Endothelial cell (in vitro differentiated cells): ENCODE data around the gene TGFBR3. TPM values are rescaled to one million over a fixed set of nuclear protein-coding genes. Genes with fewer than 3 reads are reported as not detected.

ENCODE experiments used
- DNase-seq: peaks from one replicate; pipeline ENCODE4 v3.0.0; 2021; ENCODE audit warnings: low spot score
- H3K27ac Mint-ChIP-seq: one replicate; pipeline ENCODE4 v1.8.0; 2021; ENCODE audit warnings: mixed read lengths, inconsistent platforms; ENCODE audit not compliant: unreplicated experiment
- H3K27me3 Mint-ChIP-seq: one replicate; pipeline ENCODE4 v1.8.0; 2021; ENCODE audit warnings: mild to moderate bottlenecking, moderate library complexity, mixed read lengths, inconsistent platforms; ENCODE audit not compliant: unreplicated experiment
- H3K36me3 Mint-ChIP-seq: one replicate; pipeline ENCODE4 v1.8.0; 2021; ENCODE audit warnings: mild to moderate bottlenecking, low read depth, mixed read lengths, inconsistent platforms; ENCODE audit not compliant: unreplicated experiment
- H3K4me1 Mint-ChIP-seq: one replicate; pipeline ENCODE4 v1.8.0; 2021; ENCODE audit warnings: mild to moderate bottlenecking, mixed read lengths, inconsistent platforms; ENCODE audit not compliant: unreplicated experiment
- H3K4me3 Mint-ChIP-seq: one replicate; pipeline ENCODE4 v1.8.0; 2021; ENCODE audit warnings: mild to moderate bottlenecking, mixed read lengths, inconsistent platforms; ENCODE audit not compliant: unreplicated experiment
- H3K9me3 Mint-ChIP-seq: one replicate; pipeline ENCODE4 v1.8.0; 2021; ENCODE audit warnings: mixed read lengths, inconsistent platforms; ENCODE audit not compliant: unreplicated experiment
- total RNA-seq: library from RNA; stranded (reverse); fragmentation: NEBNext Ultra II Directional; extraction: Animal tissue kit (Norgen Biotek cat#: 25700); gene quantifications from one replicate; pipeline ENCODE4 v1.2.1, GENCODE V29; 2021; ENCODE audit not compliant: unreplicated experiment
- TF ChIP-seq, protein P1 (sequence below): fragments of 200-600 bp; sonication (generic); IDR thresholded peaks from one replicate; pipeline ENCODE4 v1.5.0; 2021; ENCODE audit warnings: antibody characterized with exemption; ENCODE audit not compliant: unreplicated experiment

Gene TGFBR3
- total RNA-seq, 1 donor from 2014 or later = 39.2 TPM

DNA sequence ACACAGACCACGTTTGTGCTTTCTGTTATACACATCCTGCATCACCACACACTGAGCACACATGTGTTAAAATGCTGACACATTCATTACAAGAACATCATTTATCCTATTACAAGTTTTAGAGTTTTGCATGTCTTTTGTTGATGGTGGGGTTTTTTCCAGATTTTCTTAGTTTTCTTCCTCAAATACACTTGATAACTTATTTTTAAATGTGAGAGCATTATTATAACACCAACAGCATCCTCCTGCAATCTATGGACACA, 67.3 kb downstream of the TGFBR3 start:
- DNase-seq = no peak
- TF ChIP-seq, protein P1, sequence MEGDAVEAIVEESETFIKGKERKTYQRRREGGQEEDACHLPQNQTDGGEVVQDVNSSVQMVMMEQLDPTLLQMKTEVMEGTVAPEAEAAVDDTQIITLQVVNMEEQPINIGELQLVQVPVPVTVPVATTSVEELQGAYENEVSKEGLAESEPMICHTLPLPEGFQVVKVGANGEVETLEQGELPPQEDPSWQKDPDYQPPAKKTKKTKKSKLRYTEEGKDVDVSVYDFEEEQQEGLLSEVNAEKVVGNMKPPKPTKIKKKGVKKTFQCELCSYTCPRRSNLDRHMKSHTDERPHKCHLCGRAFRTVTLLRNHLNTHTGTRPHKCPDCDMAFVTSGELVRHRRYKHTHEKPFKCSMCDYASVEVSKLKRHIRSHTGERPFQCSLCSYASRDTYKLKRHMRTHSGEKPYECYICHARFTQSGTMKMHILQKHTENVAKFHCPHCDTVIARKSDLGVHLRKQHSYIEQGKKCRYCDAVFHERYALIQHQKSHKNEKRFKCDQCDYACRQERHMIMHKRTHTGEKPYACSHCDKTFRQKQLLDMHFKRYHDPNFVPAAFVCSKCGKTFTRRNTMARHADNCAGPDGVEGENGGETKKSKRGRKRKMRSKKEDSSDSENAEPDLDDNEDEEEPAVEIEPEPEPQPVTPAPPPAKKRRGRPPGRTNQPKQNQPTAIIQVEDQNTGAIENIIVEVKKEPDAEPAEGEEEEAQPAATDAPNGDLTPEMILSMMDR = no peak
- H3K27ac Mint-ChIP-seq = peak overlapping the region; percentile 80
- H3K36me3 Mint-ChIP-seq = no peaks in the 10 kb centered on the region
- peak overlapping the region; percentile 32 for H3K4me3 Mint-ChIP-seq
- no peaks in the 10 kb centered on the region for H3K9me3 Mint-ChIP-seq
- H3K4me1 Mint-ChIP-seq = peaks cover 34% of the 10 kb centered on the region
- H3K27me3 Mint-ChIP-seq = no peaks in the 10 kb centered on the region

DNA sequence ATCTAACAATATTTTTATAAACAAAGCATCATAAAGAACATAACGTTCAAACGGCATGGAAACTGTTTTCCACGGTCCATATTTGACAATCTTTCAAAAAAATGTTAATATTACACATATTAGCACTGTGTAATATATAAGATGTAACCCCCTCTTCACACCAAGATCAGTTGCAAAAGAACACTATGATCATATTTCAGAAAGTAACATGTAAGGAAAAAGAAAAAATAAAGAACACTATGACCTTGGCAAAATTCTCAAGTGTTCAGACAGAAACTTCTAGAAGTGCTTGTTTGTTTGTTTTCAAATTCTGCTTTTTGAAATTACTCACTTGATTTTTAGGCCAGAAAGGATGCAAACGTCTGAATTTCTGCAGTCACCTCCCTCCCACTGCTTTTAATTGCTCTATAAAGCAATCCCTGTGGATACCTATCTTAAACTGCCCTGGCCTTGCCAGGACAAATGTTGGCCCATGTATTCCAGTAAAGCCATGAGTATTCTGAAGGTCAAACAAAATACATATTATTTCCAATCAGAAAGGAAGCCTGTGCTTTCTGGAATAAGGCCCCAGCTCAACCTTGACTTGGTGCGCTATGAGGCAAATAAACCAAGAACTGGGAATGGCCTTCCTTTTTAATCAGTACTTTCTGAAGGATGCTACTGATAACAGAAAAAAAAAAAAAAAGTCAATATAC, 68.6 kb downstream of the TGFBR3 start:
- no peak overlapping the region for H3K4me3 Mint-ChIP-seq
- H3K27me3 Mint-ChIP-seq = no peaks in the 10 kb centered on the region
- no peak overlapping the region for H3K27ac Mint-ChIP-seq
- no peaks in the 10 kb centered on the region for H3K9me3 Mint-ChIP-seq
- H3K4me1 Mint-ChIP-seq = peaks cover 34% of the 10 kb centered on the region
- TF ChIP-seq, protein P1 = no peak
- no peak for DNase-seq
- H3K36me3 Mint-ChIP-seq = no peaks in the 10 kb centered on the region

DNA sequence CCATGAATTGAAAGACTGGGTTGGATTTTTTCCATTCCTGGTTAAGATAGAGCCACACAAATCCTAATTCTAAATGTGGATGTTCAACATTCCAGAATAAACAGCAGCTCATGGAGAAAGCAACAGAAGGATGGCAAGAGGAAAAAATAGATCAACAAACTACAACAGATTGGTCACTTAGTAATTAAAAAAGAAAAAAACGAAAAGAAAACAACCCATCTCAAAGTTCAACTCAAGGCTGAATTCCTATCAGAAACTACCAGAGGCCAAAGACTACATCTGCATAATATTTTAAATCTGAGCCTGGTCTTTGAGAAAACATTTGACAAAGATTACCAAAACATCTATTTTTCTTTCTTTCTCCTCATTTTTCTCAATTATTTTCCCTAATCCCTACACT, 69.9 kb downstream of the TGFBR3 start:
- no peak overlapping the region for H3K4me3 Mint-ChIP-seq
- no peak overlapping the region for H3K27ac Mint-ChIP-seq

DNA sequence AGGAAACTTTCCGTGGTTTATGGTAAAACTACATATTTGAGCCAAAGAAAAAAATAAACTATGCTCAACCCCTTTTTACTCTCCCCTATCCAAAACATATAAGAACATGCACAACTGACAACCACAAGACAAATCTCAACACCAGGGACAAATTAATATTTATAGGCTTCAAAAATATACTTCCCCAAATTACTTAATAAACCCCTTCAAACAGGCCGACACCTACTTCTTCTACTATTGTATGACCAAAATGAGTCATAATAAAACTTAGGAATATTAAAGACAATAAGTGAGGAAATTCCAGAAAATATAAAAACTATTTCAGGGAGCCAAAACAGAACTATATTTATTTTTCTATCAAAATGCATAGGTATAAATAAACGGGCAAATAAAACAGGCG, 71.5 kb downstream of the TGFBR3 start:
- Mint-ChIP-seq H3K9me3 (no peaks in the 10 kb centered on the region), H3K36me3 (no peaks in the 10 kb centered on the region), H3K27me3 (no peaks in the 10 kb centered on the region), H3K4me3 (no peak overlapping the region), H3K27ac (no peak overlapping the region), H3K4me1 (peaks cover 23% of the 10 kb centered on the region)
- TF ChIP-seq, protein P1 = no peak
- DNase-seq = no peak

More for the DNA sequence above, 69.9 kb downstream of the TGFBR3 start:
- DNase-seq = no peak
- H3K4me1 Mint-ChIP-seq = peaks cover 29% of the 10 kb centered on the region
- H3K36me3 Mint-ChIP-seq = no peaks in the 10 kb centered on the region
- TF ChIP-seq, protein P1 = no peak
- no peaks in the 10 kb centered on the region for H3K27me3 Mint-ChIP-seq
- no peaks in the 10 kb centered on the region for H3K9me3 Mint-ChIP-seq

DNA sequence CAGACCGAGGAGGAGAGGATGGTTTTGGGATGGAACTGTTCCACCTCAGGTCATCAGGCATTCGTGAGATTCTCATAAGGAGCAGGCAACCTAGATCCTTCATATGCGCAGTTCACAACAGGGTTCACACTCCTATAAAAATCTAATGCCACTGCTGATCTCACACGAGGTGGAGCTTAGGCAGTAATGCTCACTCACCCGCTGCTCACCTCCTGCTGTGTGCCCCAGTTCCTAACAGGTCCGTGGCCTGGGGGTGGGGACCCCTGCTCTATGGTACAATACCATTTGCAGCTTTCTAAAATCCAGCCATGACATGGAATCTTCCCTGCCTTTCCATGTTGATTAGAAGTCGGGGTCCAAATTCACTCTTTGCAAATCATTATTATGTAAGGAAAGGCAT, 72.1 kb downstream of the TGFBR3 start:
- Mint-ChIP-seq H3K36me3 (no peaks in the 10 kb centered on the region), H3K27me3 (no peaks in the 10 kb centered on the region), H3K9me3 (no peaks in the 10 kb centered on the region), H3K27ac (no peak overlapping the region), H3K4me1 (peaks cover 17% of the 10 kb centered on the region), H3K4me3 (no peak overlapping the region)
- no peak for DNase-seq
- TF ChIP-seq, protein P1 = no peak
